ENCODE data around the gene ZEB1.

DNA sequence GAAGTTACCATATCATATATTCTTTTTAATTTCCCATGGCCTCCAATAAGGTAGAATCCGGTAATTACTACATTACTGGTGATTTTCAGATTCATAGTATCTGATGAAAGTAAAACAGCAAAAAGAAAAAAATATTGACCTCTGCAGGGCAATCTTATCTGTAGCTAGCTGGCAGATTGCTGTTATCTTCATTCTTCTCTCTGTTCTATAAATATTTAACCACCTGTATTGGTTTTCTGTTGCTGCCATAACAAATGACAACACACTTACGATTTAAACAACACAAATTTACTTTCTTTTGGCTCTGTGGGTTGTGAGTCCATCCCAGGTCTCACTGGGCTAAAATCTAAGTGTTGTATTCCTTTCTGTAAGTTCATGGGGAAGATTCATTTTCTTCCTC lies 164.5 kb downstream of the ZEB1 start:
- TF ChIP-seq, protein P1, sequence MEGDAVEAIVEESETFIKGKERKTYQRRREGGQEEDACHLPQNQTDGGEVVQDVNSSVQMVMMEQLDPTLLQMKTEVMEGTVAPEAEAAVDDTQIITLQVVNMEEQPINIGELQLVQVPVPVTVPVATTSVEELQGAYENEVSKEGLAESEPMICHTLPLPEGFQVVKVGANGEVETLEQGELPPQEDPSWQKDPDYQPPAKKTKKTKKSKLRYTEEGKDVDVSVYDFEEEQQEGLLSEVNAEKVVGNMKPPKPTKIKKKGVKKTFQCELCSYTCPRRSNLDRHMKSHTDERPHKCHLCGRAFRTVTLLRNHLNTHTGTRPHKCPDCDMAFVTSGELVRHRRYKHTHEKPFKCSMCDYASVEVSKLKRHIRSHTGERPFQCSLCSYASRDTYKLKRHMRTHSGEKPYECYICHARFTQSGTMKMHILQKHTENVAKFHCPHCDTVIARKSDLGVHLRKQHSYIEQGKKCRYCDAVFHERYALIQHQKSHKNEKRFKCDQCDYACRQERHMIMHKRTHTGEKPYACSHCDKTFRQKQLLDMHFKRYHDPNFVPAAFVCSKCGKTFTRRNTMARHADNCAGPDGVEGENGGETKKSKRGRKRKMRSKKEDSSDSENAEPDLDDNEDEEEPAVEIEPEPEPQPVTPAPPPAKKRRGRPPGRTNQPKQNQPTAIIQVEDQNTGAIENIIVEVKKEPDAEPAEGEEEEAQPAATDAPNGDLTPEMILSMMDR (IDR thresholded peaks at IDR 0.05): no peak
- TF ChIP-seq POLR2A (IDR thresholded peaks at IDR 0.05): no peak
- TF ChIP-seq EP300 (IDR thresholded peaks at IDR 0.05): no peak

Measured in sigmoid colon (tissue), 4 donors.